Mesenchymal stem cell (in vitro differentiated cells and primary cell): ENCODE data around the gene MPST.

Experiments used
- DNase-seq: peaks from one replicate; pipeline ENCODE4 v3.0.0-alpha.2; 2013
- H2AFZ ChIP-seq: one replicate; pipeline ENCODE4 v1.6.1; 2013; ENCODE audit warnings: low read depth, mild to moderate bottlenecking, control low read depth, inconsistent platforms, low read length, moderate library complexity
- H2AK5ac ChIP-seq: 2 replicates; pipeline ENCODE4 v1.6.1; 2013; ENCODE audit warnings: low read length, moderate library complexity, mild to moderate bottlenecking, inconsistent platforms; ENCODE audit not compliant: severe bottlenecking
- H2BK120ac ChIP-seq: one replicate; pipeline ENCODE4 v1.6.1; 2013; ENCODE audit warnings: low read depth, mild to moderate bottlenecking, inconsistent platforms, low read length, moderate library complexity
- H2BK12ac ChIP-seq, 2 experiments: one replicate each; pipeline ENCODE4 v1.6.1; 2013; ENCODE audit warnings: inconsistent platforms in 2 of 2, low read length in 2 of 2, mild to moderate bottlenecking in 2 of 2, moderate library complexity in 2 of 2, control low read depth in 1 of 2
- H2BK15ac ChIP-seq: one replicate; pipeline ENCODE4 v1.6.1; 2013; ENCODE audit warnings: mild to moderate bottlenecking, low read depth, inconsistent platforms; ENCODE audit not compliant: poor library complexity, severe bottlenecking
- H2BK5ac ChIP-seq: 2 replicates; pipeline ENCODE4 v1.6.1; 2013; ENCODE audit warnings: low read depth, mild to moderate bottlenecking, low read length, control low read depth, inconsistent platforms; ENCODE audit not compliant: poor library complexity, severe bottlenecking
- H3K14ac ChIP-seq, 2 experiments: one replicate each; pipeline ENCODE4 v1.6.1; 2013; ENCODE audit warnings: inconsistent platforms in 2 of 2, low read length in 2 of 2, control low read depth in 1 of 2, mild to moderate bottlenecking in 1 of 2, moderate library complexity in 1 of 2
- H3K18ac ChIP-seq, 2 experiments: one replicate each; pipeline ENCODE4 v1.6.1; 2013; ENCODE audit warnings: inconsistent platforms in 2 of 2, low read length in 2 of 2, control low read depth in 1 of 2, low read depth in 1 of 2, mild to moderate bottlenecking in 1 of 2
- H3K23ac ChIP-seq, 2 experiments: one replicate each; pipeline ENCODE4 v1.6.1; 2013; ENCODE audit warnings: inconsistent platforms in 2 of 2, low read length in 2 of 2, mild to moderate bottlenecking in 2 of 2, moderate library complexity in 2 of 2, control low read depth in 1 of 2
- H3K27ac ChIP-seq: 2 replicates; pipeline ENCODE4 v1.5.1; 2013; ENCODE audit warnings: mild to moderate bottlenecking, moderate library complexity, low read length, control low read depth, inconsistent platforms; ENCODE audit not compliant: poor library complexity, severe bottlenecking
- H3K27me3 ChIP-seq, 2 experiments: 2 replicates each; pipeline versions ENCODE4 v1.6.1 to v1.7.0; 2013; ENCODE audit warnings: low read length in 2 of 2, mild to moderate bottlenecking in 2 of 2, moderate library complexity in 2 of 2, control low read depth in 1 of 2, inconsistent platforms in 1 of 2; ENCODE audit not compliant: control insufficient read depth in 1 of 2, insufficient read depth in 1 of 2
- H3K36me3 ChIP-seq, 2 experiments: 2 replicates each; pipeline versions ENCODE4 v1.6.1 to v1.7.0; 2013; ENCODE audit warnings: low read length in 2 of 2, control low read depth in 1 of 2, inconsistent platforms in 1 of 2, low read depth in 1 of 2, mild to moderate bottlenecking in 1 of 2; ENCODE audit not compliant: insufficient read depth in 2 of 2, control insufficient read depth in 1 of 2
- H3K4ac ChIP-seq, 2 experiments: one replicate each; pipeline ENCODE4 v1.6.1; 2013; ENCODE audit warnings: inconsistent platforms in 2 of 2, low read length in 2 of 2, mild to moderate bottlenecking in 2 of 2, moderate library complexity in 2 of 2, control low read depth in 1 of 2, low read depth in 1 of 2
- H3K4me1 ChIP-seq: 2 replicates; pipeline ENCODE4 v1.6.1; 2013; ENCODE audit warnings: low read depth, low read length, control low read depth; ENCODE audit not compliant: control insufficient read depth, insufficient read depth
- H3K4me2 ChIP-seq: 2 replicates; pipeline ENCODE4 v1.6.1; 2013; ENCODE audit warnings: low read length, mild to moderate bottlenecking, inconsistent platforms; ENCODE audit not compliant: poor library complexity, severe bottlenecking
- H3K4me3 ChIP-seq, 2 experiments: 2 replicates each; pipeline versions ENCODE4 v1.5.1 to v1.7.0; 2013; ENCODE audit warnings: low read length in 2 of 2, mild to moderate bottlenecking in 2 of 2, control low read depth in 1 of 2, low read depth in 1 of 2; ENCODE audit not compliant: insufficient read depth in 1 of 2
- H3K79me1 ChIP-seq: replicated peaks from 2 replicates; pipeline ENCODE4 v1.6.1; 2013; ENCODE audit warnings: mild to moderate bottlenecking, control low read depth, low read length, inconsistent platforms; ENCODE audit not compliant: poor library complexity, severe bottlenecking
- H3K9ac ChIP-seq: 2 replicates; pipeline ENCODE4 v1.7.0; 2013; ENCODE audit warnings: mild to moderate bottlenecking, low read length, moderate library complexity
- H3K9me3 ChIP-seq: 2 replicates; pipeline ENCODE4 v1.7.0; 2013; ENCODE audit warnings: mild to moderate bottlenecking, low read length; ENCODE audit not compliant: control insufficient read depth
- H4K8ac ChIP-seq: one replicate; pipeline ENCODE4 v1.6.1; 2013; ENCODE audit warnings: inconsistent platforms, mild to moderate bottlenecking, low read length, moderate library complexity
- H4K91ac ChIP-seq: one replicate; pipeline ENCODE4 v1.6.1; 2013; ENCODE audit warnings: mild to moderate bottlenecking, low read length, inconsistent platforms
- WGBS: methylation state at CpG from one replicate; pipeline ENCODE4 v1.1.7; 2013; ENCODE audit warnings: mixed read lengths; 5-methylcytosine and 5-hydroxymethylcytosine counted together

Gene MPST

DNA sequence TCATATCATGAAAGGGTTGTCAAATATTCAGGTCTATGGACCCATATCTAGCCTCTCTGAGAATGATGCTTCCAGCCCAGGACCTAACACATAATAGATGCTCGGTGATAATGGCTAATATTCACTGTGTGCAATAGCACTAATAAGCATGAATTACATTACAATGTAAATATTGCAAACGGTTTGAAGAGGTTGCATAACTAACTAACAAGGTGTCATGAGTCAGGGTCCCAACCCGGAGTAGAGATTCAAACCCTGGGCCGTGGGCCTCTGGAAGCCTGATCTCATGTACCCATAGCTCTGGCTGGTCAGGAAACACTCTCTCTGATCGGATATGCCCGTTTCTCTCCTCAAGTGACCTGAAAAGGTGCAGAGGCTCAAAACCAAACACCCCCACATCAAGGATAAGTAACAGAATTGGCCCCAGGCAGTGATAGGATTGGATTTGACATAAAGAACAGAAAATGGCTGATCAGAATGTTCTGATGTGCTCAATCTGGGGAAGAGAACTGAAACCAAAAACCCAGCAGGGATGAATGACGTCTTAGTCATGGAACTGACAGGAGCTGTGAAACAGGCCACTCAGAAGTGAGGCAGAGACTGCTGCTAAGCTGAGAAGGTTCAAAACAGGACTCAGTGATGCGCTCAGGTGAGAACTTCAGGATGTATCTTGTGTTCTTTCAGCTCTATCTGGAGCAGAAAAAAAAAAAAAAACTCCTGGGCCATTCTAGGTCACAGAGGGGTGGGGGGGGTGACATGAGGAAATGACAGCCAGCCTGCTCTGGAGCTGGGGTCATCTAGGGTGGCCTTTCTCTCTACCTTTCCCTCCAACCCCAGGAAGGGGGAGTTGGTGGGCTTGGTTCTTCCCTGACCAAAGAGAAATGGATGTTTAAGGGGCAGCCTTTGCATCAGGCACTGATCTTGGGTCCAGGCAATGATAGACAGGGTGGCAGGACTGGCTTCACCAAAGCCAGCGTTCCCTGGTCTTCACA lies 25.4 kb downstream of the MPST start:
- DNase-seq, result no peak
- H3K18ac ChIP-seq, result no peak overlapping the region
- peak overlapping the region; percentile 67 for H2AK5ac ChIP-seq
- no peak overlapping the region for H3K4ac ChIP-seq
- peaks cover 23% of the 10 kb centered on the region for H3K4me1 ChIP-seq
- H2BK12ac ChIP-seq, result no peak overlapping the region
- no peak overlapping the region for H3K9ac ChIP-seq
- H2BK15ac ChIP-seq, result no peak overlapping the region
- H2AFZ ChIP-seq, result no peak overlapping the region
- H2BK120ac ChIP-seq, result no peak overlapping the region
- H3K79me1 ChIP-seq, result no peaks in the 10 kb centered on the region
- no peak overlapping the region for H4K91ac ChIP-seq
- no peak overlapping the region for H3K14ac ChIP-seq
- no peak overlapping the region for H2BK5ac ChIP-seq
- H3K4me2 ChIP-seq, result no peak overlapping the region
- peaks cover 6 to 9% of the 10 kb centered on the region in 2 experiments for H3K27me3 ChIP-seq
- no peak overlapping the region for H4K8ac ChIP-seq
- H3K36me3 ChIP-seq, result no peaks in the 10 kb centered on the region
- no peaks in the 10 kb centered on the region for H3K9me3 ChIP-seq
- 80% methylated on average over 6 of the region's 9 CpGs for WGBS
- H3K27ac ChIP-seq, result no peak overlapping the region
- H3K4me3 ChIP-seq, result no peak overlapping the region
- no peak overlapping the region for H3K23ac ChIP-seq

DNA sequence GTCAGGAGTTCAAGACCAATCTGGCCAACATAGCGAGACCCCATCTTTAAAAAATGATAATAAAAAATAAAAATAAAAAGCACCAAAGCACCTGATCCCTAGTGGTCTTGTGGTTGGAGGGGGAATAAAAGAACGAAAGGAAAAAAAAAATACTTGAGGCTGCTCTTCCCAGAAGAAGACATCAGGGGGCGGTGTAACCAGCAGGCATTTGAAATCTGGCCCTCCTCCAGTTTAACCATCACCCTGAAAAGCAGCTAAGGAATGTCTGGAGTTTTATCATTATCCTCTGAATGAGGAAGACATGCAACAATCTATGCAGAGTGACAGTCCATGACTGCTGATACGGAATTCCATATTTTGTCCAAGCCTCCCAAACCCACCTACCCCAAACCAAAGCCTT lies 26.4 kb downstream of the MPST start:
- Histone ChIP-seq H4K91ac (no peak overlapping the region), H3K36me3 (no peaks in the 10 kb centered on the region), H3K4ac (no peak overlapping the region), H3K27ac (no peak overlapping the region), H4K8ac (no peak overlapping the region), H3K79me1 (no peaks in the 10 kb centered on the region), H2AFZ (no peak overlapping the region), H3K9ac (no peak overlapping the region), H2AK5ac (no peak overlapping the region), H2BK5ac (no peak overlapping the region), H3K27me3 (peaks cover 6 to 9% of the 10 kb centered on the region in 2 experiments), H2BK12ac (no peak overlapping the region), H2BK120ac (no peak overlapping the region), H3K14ac (no peak overlapping the region), H2BK15ac (no peak overlapping the region), H3K18ac (no peak overlapping the region), H3K4me3 (no peak overlapping the region), H3K4me1 (peaks cover 20% of the 10 kb centered on the region), H3K4me2 (no peak overlapping the region), H3K23ac (no peak overlapping the region), H3K9me3 (no peaks in the 10 kb centered on the region)
- 50% methylated on average over 3 of the region's 4 CpGs for WGBS
- peak; percentile 42 for DNase-seq

GRCh38 chr22:37046589-37046988 lies 27.0 kb downstream of the MPST start:
- Histone ChIP-seq H3K14ac (no peak overlapping the region), H3K27me3 (peaks cover 6 to 9% of the 10 kb centered on the region in 2 experiments), H2BK15ac (no peak overlapping the region), H2BK12ac (no peak overlapping the region), H3K4me2 (no peak overlapping the region), H3K23ac (no peak overlapping the region), H3K4ac (no peak overlapping the region), H2AK5ac (peak overlapping the region; percentile 18), H2BK5ac (no peak overlapping the region), H2AFZ (no peak overlapping the region), H3K9me3 (no peaks in the 10 kb centered on the region), H3K4me1 (peaks cover 21% of the 10 kb centered on the region), H3K36me3 (no peaks in the 10 kb centered on the region), H4K91ac (no peak overlapping the region), H3K79me1 (no peaks in the 10 kb centered on the region), H3K4me3 (no peak overlapping the region), H2BK120ac (no peak overlapping the region), H4K8ac (no peak overlapping the region), H3K9ac (no peak overlapping the region), H3K18ac (no peak overlapping the region), H3K27ac (no peak overlapping the region)
- WGBS, result 94% methylated on average over 6 of the region's 6 CpGs
- no peak for DNase-seq

- Histone ChIP-seq H2AK5ac (no peak overlapping the region), H4K91ac (no peak overlapping the region), H3K9ac (no peak overlapping the region), H3K4ac (no peak overlapping the region), H3K4me3 (no peak overlapping the region), H3K18ac (no peak overlapping the region), H2AFZ (no peak overlapping the region), H3K79me1 (peaks cover under 1% of the 10 kb centered on the region), H4K8ac (no peak overlapping the region), H3K36me3 (no peaks in the 10 kb centered on the region), H3K23ac (no peak overlapping the region), H2BK120ac (no peak overlapping the region), H3K4me1 (peaks cover 21% of the 10 kb centered on the region), H3K14ac (no peak overlapping the region), H2BK12ac (no peak overlapping the region), H3K4me2 (no peak overlapping the region), H2BK15ac (no peak overlapping the region), H3K9me3 (no peaks in the 10 kb centered on the region), H3K27ac (no peak overlapping the region), H3K27me3 (peaks cover 6 to 9% of the 10 kb centered on the region in 2 experiments), H2BK5ac (no peak overlapping the region)
- 93% methylated on average over 7 of the region's 7 CpGs for WGBS
- no peak for DNase-seq
These were observed 27.5 kb downstream of the MPST start for GRCh38 chr22:37047006-37047405.
